Epithelial cell of esophagus (primary cell): ENCODE measurements around the gene HMGA1.
A peak's percentile ranks its signal among the peaks of the same experiment; 100 is the strongest.

Experiments used
- DNase-seq: peaks from one replicate; pipeline ENCODE4 v3.0.0; 2010; ENCODE audit warnings: low read depth
- H3K4me3 ChIP-seq: 2 replicates; pipeline ENCODE4 v1.5.1; 2011; ENCODE audit warnings: mild to moderate bottlenecking, low read length, control low read depth
- TF ChIP-seq, protein P1 (sequence below): IDR thresholded peaks from 2 replicates; pipeline ENCODE4 v1.5.1; 2011; ENCODE audit warnings: low read depth, mild to moderate bottlenecking, low read length, control low read depth, inconsistent platforms; ENCODE audit not compliant: insufficient read depth; ENCODE audit errors: missing control alignments

The HMGA1 gene

DNA sequence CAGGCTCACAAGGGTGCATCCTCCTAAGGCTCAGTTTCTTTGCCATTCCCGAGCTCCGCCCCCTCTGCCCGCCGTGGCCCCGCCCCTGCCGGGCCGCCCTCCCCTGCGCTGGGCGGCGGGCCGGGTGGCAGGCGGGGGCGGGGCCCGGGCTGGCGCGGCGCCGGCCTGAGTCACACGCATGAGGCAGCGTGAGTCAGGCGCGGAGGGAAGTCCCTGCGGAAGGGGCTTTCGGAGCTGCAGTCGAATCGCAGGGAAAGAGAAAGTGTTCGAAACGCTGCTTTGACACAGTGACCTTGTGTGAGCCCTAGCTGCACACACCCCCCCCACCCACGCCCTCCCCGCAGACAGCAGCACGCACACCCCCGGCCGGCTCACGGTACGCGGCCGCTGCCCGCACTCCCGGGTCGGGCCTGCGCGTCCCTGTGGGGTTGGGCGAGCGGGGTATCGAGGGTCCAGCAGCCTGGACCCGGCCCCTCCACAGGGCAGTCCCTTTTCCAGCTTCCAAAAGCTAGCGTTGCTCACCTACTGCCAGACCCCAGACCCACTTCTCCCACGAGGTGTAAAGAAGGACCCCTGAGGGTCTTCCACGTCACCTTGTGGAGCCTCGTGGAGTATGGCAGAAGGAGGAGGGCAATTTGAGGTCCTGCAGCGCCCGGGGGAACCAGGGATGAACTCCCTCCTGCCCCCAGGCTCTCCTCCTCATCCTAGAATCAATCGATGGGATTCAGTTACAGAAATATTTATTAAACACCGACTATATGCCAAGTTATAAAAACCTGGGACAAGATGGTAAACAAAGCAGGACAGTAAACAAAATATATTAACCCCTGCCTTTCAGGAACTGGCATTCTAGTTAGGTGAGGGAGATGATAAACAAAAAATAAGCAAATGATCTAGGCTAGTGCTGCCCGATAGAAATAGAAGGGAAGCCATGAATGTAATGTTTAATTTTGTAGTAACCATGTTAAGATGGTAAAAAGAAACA, 12.4 kb upstream of the HMGA1 start:
- H3K4me3 ChIP-seq = peak overlapping the region; percentile 42
- peak; percentile 95 for DNase-seq
- TF ChIP-seq, protein P1, sequence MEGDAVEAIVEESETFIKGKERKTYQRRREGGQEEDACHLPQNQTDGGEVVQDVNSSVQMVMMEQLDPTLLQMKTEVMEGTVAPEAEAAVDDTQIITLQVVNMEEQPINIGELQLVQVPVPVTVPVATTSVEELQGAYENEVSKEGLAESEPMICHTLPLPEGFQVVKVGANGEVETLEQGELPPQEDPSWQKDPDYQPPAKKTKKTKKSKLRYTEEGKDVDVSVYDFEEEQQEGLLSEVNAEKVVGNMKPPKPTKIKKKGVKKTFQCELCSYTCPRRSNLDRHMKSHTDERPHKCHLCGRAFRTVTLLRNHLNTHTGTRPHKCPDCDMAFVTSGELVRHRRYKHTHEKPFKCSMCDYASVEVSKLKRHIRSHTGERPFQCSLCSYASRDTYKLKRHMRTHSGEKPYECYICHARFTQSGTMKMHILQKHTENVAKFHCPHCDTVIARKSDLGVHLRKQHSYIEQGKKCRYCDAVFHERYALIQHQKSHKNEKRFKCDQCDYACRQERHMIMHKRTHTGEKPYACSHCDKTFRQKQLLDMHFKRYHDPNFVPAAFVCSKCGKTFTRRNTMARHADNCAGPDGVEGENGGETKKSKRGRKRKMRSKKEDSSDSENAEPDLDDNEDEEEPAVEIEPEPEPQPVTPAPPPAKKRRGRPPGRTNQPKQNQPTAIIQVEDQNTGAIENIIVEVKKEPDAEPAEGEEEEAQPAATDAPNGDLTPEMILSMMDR = no peak

DNA sequence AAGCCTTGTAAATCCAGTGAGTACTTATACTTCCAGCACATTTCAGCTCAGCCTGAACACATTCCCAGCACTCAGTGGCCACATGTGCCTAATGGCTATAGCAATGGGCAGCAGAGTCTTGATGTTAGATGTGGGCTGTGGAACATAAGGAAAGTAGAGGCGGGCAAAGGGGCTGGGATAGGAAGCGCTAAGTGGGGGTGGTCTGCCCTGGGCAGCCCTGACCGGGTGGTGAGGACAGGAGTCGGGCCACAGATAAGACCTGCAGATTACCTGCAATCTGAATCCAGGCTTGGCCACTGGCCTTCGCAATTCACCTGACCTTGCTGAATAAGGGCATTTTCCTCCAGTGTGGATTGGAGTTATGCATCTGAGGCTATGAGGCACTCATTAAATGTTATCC, 11.1 kb upstream of the HMGA1 start:
- DNase-seq = no peak
- TF ChIP-seq, protein P1 = no peak
- no peak overlapping the region for H3K4me3 ChIP-seq

DNA sequence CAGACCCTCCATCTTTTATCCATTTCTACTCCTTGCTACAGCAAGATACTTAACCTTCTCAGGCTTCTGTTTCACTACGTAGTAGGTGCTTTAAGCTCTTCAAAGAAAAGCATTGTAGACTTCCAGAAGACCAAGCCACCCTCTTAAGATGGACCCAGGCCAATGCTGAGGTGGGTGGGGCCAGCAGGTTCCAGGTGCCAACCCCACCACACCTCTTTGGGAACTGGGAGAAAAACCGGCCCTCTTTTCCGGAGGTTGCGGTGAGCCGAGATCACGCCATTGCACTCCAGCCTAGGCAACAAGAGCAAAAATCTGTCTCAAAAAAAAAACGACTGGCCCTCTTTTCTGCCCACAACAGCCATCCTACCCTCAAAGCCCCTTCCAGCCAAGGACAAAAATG, 10.6 kb upstream of the HMGA1 start:
- TF ChIP-seq, protein P1 = no peak
- DNase-seq = no peak
- no peak overlapping the region for H3K4me3 ChIP-seq

DNA sequence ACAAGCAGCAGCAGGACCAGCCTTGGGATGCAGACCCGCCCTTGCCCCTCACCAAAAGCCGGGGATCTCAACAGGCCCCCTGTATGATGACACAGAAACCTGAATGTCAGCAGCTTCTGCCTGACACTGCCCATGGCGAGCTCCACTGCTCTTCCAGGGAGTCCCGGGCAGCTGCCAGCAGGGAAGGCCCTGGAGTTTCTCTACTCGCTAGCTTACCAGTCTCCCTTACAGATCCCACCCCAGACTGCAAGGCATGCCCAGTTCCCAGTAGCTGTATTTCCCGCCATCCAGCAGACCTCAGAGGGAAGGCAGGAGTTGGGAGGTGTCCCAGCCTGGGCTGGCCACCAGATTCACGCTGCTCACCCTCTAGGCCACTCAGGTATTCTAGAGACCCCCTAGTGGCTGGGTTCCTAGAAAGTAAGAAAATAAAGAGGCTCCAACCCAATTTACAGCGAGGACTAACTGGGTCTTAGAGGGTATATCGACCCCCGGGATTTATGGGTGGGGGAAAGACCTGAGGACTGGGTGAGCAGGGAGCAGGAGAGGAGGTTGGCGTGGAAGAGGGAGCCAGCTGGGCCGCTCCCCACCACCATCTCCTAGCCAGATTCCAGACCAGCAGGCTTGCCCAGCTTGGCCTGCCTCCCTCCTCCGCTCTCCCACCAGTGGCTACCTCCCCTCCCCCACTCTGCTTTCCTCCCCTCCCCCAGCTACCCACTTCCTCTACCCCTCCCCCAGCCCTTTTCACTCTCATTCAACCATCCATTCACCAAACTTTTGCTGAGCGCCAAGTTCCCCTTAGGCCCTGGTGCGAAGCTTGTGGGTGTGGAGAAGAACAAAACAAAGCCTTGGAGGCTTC, 9.7 kb upstream of the HMGA1 start:
- no peak overlapping the region for H3K4me3 ChIP-seq
- TF ChIP-seq, protein P1 = no peak
- no peak for DNase-seq

DNA sequence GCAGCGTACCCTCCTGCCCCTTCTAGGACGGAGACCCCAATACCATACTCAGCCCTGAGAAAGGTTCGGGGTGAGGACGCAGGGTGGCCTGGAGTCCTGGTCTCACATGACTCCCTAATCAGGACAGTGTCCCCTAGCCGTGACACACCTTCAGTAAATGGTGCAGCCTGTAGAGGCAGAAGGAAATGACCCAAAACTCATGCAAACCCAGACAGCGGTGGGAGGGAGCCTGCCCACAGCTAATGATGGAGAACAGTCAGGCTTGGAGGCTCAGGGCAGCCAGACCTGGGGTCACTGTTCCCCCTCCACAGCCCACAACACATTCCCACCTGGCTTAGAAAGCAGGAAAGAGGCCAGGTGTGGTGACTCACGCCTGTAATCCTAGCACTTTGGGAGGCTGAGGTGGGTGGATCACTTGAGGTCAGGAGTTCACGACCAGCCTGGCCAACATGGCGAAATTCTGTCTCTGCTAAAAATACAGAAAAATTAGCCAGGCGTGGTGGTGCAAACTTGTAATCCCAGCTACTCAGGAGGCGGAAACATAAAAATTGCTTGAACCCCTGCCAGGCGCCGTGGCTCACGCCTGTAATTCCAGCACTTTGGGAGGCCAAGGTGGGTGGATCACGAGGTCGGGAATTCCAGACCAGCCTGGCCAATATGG, 8.8 kb upstream of the HMGA1 start:
- DNase-seq = no peak
- TF ChIP-seq, protein P1 = no peak
- no peak overlapping the region for H3K4me3 ChIP-seq

DNA sequence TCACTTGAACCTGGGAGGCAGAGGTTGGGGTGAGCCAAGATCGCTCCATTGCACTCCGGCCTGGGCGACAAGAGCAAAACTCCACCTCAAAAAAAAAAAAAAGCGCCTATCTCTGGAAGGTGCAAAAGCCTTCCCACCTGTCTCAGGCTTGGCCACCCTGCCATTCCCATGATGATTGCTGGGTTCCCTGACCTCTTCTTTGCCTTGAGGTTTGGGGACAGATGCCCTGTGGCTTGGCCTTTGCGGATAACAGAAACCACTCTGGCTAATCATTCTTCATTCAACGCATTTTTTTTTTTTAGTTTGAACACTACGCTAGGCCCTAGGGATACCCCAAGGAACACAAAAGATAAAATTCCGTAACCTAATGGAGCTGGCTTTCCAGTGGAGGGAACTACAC, 6.8 kb upstream of the HMGA1 start:
- no peak overlapping the region for H3K4me3 ChIP-seq
- no peak for DNase-seq
- TF ChIP-seq, protein P1 = no peak
